Activated naive CD4-positive, alpha-beta T cell treated with Interleukin-2 at 50 U/mL for 16 hours (primary cell): ENCODE data around the gene TSPAN32.

ENCODE experiments used
- DNase-seq: peaks from one replicate; pipeline ENCODE4 v3.0.0-alpha.2; 2020

The TSPAN32 gene

GRCh38 chr11:2367266-2368160 lies 65.7 kb downstream of the TSPAN32 start:
- no peak for DNase-seq
